ENCODE results near the gene ADD3.
A peak's percentile ranks its signal among the peaks of the same experiment; 100 is the strongest.

Gene ADD3

GRCh38 chr10:109961174-109962001 is 46.4 kb upstream of the ADD3 start:
- H3K4me1 ChIP-seq (ENCODE audit: insufficient read depth, poor library complexity, severe bottlenecking), result peaks cover 3% of the 10 kb centered on the region
- TF ChIP-seq CTCF (IDR thresholded peaks at IDR 0.05; ENCODE audit: poor library complexity, severe bottlenecking), result no peak
- DNase-seq (ENCODE audit: low spot score) (no peak), ATAC-seq (ENCODE audit: low read depth) (peak; percentile 77)
- no peaks in the 10 kb centered on the region for H3K27me3 ChIP-seq (ENCODE audit: insufficient read depth, poor library complexity, severe bottlenecking)
- no peaks in the 10 kb centered on the region for H3K36me3 ChIP-seq (ENCODE audit: low read depth)
- H3K4me3 ChIP-seq (ENCODE audit: severe bottlenecking), result no peak overlapping the region
- no peak overlapping the region for H3K27ac ChIP-seq (ENCODE audit: poor library complexity, severe bottlenecking)
- no peaks in the 10 kb centered on the region for H3K9me3 ChIP-seq (ENCODE audit: severe bottlenecking)

GRCh38 chr10:109962247-109962646 is 45.5 kb upstream of the ADD3 start:
- TF ChIP-seq CTCF (IDR thresholded peaks at IDR 0.05; ENCODE audit: poor library complexity, severe bottlenecking), result no peak
- no peak for DNase-seq (ENCODE audit: low spot score)
- Histone ChIP-seq H3K9me3 (ENCODE audit: severe bottlenecking) (no peaks in the 10 kb centered on the region), H3K27ac (ENCODE audit: poor library complexity, severe bottlenecking) (no peak overlapping the region), H3K36me3 (ENCODE audit: low read depth) (no peaks in the 10 kb centered on the region), H3K4me3 (ENCODE audit: severe bottlenecking) (no peak overlapping the region), H3K4me1 (ENCODE audit: insufficient read depth, poor library complexity, severe bottlenecking) (peaks cover 3% of the 10 kb centered on the region), H3K27me3 (ENCODE audit: insufficient read depth, poor library complexity, severe bottlenecking) (no peaks in the 10 kb centered on the region)
- no peak for ATAC-seq (ENCODE audit: low read depth)

- no peaks in the 10 kb centered on the region for H3K36me3 ChIP-seq (ENCODE audit: low read depth)
- no peaks in the 10 kb centered on the region for H3K9me3 ChIP-seq (ENCODE audit: severe bottlenecking)
- ATAC-seq (ENCODE audit: low read depth) (no peak), DNase-seq (ENCODE audit: low spot score) (no peak)
- H3K4me1 ChIP-seq (ENCODE audit: insufficient read depth, poor library complexity, severe bottlenecking), result peaks cover 5% of the 10 kb centered on the region
- H3K27ac ChIP-seq (ENCODE audit: poor library complexity, severe bottlenecking), result no peak overlapping the region
- no peaks in the 10 kb centered on the region for H3K27me3 ChIP-seq (ENCODE audit: insufficient read depth, poor library complexity, severe bottlenecking)
- H3K4me3 ChIP-seq (ENCODE audit: severe bottlenecking), result no peak overlapping the region
- TF ChIP-seq CTCF (IDR thresholded peaks at IDR 0.05; ENCODE audit: poor library complexity, severe bottlenecking), result no peak
Measured at GRCh38 chr10:109963439-109963838, 44.3 kb upstream of the ADD3 start.

GRCh38 chr10:109964318-109964717 is 43.5 kb upstream of the ADD3 start:
- no peak overlapping the region for H3K27ac ChIP-seq (ENCODE audit: poor library complexity, severe bottlenecking)
- TF ChIP-seq CTCF (IDR thresholded peaks at IDR 0.05; ENCODE audit: poor library complexity, severe bottlenecking), result no peak
- ATAC-seq (ENCODE audit: low read depth), result no peak
- no peaks in the 10 kb centered on the region for H3K9me3 ChIP-seq (ENCODE audit: severe bottlenecking)
- peaks cover 5% of the 10 kb centered on the region for H3K4me1 ChIP-seq (ENCODE audit: insufficient read depth, poor library complexity, severe bottlenecking)
- DNase-seq (ENCODE audit: low spot score), result no peak
- H3K4me3 ChIP-seq (ENCODE audit: severe bottlenecking), result no peak overlapping the region
- H3K36me3 ChIP-seq (ENCODE audit: low read depth), result no peaks in the 10 kb centered on the region
- no peaks in the 10 kb centered on the region for H3K27me3 ChIP-seq (ENCODE audit: insufficient read depth, poor library complexity, severe bottlenecking)

Measured in RWPE2 (cell line).